ENCODE results near the gene GTSE1.
A peak's percentile ranks its signal among the peaks of the same experiment; 100 is the strongest.

The GTSE1 gene

DNA sequence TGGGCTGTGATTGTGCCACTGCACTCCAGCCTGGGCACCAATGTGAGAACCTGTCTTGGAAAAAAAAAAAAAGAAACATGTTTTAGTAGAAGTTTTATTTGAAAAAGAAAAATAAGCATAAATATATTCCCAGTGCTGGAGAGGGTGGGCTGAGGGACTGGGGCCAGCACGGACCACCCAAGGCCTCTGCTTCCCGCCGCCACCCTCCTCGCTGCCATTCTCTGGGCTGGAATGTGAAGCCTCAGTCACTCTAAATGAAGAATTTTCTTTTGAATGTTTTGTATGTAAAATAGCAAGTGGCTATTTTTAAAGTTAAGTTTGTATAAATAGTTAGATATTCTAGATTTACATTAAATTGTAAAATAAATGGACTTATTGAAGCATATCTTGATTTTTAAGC, 33.8 kb downstream of the GTSE1 start:
- DNase-seq = no peak

DNA sequence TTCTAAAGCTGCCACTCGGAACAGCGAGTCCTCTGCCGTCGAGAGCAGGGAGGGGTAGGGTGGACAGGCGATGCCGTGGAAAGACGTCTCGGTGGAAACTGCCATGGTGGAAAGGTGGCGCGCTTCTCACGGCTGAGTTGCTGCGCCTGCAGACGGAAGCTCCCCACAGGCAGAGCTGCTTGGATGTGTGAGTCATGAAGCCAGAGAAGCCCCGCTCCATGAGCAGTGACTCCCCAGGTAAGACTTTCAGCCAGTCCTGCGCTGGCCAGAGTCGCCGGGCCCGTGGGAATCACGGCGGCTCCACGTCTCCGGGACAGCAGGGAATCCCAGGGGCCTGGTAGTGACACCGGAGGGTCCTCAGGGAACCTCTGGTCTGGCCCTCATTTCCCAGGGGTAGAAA, 34.8 kb downstream of the GTSE1 start:
- DNase-seq = no peak

GRCh38 chr22:46335201-46336118, 38.8 kb downstream of the GTSE1 start, which contains the start of gene TRMU:
Gene TRMU (plus strand): TSS chr22:46335714. CDS start chr22:46335765, 51 bp downstream.
- DNase-seq = peak; percentile 37

GRCh38 chr22:46336119-46337078, 39.7 kb downstream of the GTSE1 start:
- no peak for DNase-seq

DNA sequence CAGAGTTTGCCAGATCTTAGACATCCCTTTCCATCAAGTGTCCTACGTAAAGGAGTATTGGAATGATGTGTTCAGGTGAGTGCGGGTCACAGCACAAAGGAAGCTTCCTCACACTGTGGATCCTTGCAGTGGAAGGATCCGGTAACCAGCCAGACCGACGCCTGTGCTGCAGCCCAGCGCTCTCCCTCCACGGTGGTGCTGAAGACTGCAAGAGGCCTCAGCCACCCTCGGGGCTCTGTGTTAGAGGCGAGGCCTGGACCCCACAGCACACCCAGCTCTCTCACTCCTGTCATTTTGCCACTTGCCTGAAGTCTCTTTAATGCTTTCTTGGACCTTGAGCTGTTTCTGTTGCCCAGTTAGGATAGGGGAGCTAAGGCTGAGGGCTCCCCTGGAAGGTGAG, 41.2 kb downstream of the GTSE1 start:
- DNase-seq = no peak

DNA sequence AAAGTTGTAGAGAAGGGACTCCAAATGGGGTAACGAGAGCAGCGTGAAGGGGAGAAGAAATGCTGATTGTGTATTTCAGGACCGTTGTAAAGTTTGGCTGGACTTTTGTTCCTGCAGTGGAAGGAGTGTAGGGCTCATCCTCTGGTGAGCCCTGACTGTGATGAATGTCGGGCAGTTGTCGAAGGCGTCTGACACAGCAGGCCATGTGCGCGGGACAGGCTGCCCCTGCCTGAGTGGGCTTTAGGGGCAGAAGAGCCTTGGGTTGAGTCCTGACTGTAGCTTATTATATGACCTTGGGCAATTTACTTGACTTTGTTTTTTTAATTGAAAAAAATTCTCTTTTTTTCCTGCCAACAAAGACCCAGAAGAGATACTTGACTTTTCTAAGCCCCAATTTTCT, 42.0 kb downstream of the GTSE1 start:
- no peak for DNase-seq

GRCh38 chr22:46339956-46340355, 43.3 kb downstream of the GTSE1 start:
- no peak for DNase-seq

GRCh38 chr22:46340676-46341075, 44.0 kb downstream of the GTSE1 start:
- DNase-seq = no peak

- DNase-seq = peak; percentile 4
Observed at GRCh38 chr22:46346680-46347405, 50.2 kb downstream of the GTSE1 start.

- DNase-seq = no peak
Observed at GRCh38 chr22:46347646-46348045, 51.0 kb downstream of the GTSE1 start.

DNA sequence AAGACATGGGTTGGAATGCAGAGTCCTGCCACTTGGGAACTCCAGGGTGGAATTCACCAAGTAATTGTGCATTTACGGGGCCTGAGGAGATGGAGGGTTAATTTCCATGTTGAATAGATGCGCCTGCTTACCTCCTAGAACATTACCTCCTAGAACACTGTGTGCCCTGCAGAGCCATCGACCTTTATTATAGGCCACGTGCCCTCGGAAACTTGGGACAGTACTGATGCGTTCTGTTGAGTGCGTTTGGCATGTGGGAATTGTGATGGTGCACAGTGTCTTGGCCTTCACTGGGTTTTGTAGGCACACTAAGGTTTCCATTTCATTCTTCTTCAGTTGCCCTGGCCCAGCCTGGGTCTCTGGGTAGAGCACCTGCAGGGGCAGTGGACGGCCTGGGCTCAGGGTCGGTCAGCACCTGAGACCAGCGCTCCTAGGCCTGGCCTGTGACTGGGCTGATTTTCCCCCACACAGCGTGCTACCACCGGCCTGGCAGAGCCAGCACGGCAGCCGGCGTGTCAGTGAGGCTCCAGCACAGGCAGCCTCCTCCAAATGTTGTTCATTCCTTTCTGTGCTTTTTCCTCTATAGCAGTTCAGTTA, 51.5 kb downstream of the GTSE1 start:
- DNase-seq = no peak

- no peak for DNase-seq
Observed at GRCh38 chr22:46349238-46349637, 52.6 kb downstream of the GTSE1 start.

- no peak for DNase-seq
Observed at GRCh38 chr22:46349681-46350080, 53.0 kb downstream of the GTSE1 start.

GRCh38 chr22:46350121-46350520, 53.5 kb downstream of the GTSE1 start:
- no peak for DNase-seq

GRCh38 chr22:46350646-46351045, 54.0 kb downstream of the GTSE1 start:
- DNase-seq = no peak

DNA sequence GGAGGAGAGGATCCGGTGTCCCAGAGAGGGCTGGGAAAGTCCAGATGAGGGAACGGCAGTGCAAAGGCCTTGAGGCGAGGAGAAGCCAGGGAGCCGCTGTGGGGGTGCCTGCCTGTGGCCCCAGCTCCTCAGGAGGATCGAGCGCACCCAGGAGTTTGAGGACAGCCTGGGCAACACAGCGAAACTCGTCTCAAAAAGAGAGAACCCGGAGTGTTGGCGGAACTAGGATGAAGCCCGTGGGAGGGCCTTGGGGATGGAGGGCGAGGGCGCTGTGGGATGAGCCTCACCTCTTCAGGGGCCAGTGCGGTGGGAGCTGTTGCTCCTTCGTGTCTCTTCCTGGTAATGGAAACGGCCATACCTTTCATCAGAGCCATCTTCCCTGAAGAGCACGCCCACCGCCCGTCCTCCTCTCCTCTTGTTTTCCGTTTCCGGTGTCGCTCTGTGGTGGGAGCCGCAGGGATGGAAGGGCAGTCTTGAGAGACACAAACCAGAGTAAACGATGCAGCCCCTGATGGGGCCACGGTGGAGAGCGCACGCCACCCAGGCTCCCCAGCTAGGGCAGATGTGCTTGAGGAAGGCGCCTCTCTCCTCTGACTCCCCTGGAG, 54.6 kb downstream of the GTSE1 start:
- no peak for DNase-seq

- no peak for DNase-seq
Observed at GRCh38 chr22:46351767-46352166, 55.1 kb downstream of the GTSE1 start.

DNA sequence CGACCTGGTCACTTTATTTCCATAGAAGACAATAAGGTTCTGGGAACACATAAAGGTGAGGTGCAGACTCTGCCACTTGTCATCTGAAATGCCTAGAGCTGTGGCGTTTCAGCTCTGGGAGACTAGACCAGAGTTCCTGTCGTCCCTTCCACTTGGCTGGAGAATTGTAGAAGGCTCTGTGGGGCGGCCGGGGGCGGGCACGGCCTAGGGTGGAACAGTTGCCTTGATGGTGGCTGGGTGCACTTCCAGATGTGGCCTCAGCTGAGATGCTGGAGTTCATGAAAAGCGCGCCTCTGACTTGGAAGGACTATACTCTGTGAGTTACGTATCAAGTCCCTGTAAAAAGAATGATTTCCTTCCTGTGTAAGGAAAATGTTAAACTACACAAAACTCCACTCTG, 55.6 kb downstream of the GTSE1 start:
- DNase-seq = no peak

GRCh38 chr22:46352691-46353386, 56.2 kb downstream of the GTSE1 start:
- DNase-seq = no peak

- no peak for DNase-seq
Observed at GRCh38 chr22:46353483-46354105, 56.9 kb downstream of the GTSE1 start.
